Stimulated activated CD4-positive, alpha-beta T cell treated with anti-CD3 and anti-CD28 coated beads, Interleukin-4, amount 100 ng/mL, for 24 hours (primary cell): ENCODE data around the gene E4F1.
A peak's percentile ranks its signal among the peaks of the same experiment; 100 is the strongest.

Experiments
- DNase-seq: peaks from one replicate; pipeline ENCODE4 v3.0.0-alpha.2; 2020

Gene E4F1, protein sequence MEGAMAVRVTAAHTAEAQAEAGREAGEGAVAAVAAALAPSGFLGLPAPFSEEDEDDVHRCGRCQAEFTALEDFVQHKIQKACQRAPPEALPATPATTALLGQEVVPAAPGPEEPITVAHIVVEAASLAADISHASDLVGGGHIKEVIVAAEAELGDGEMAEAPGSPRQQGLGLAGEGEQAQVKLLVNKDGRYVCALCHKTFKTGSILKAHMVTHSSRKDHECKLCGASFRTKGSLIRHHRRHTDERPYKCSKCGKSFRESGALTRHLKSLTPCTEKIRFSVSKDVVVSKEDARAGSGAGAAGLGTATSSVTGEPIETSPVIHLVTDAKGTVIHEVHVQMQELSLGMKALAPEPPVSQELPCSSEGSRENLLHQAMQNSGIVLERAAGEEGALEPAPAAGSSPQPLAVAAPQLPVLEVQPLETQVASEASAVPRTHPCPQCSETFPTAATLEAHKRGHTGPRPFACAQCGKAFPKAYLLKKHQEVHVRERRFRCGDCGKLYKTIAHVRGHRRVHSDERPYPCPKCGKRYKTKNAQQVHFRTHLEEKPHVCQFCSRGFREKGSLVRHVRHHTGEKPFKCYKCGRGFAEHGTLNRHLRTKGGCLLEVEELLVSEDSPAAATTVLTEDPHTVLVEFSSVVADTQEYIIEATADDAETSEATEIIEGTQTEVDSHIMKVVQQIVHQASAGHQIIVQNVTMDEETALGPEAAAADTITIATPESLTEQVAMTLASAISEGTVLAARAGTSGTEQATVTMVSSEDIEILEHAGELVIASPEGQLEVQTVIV

GRCh38 chr16:2223221-2223941 is at the start of gene E4F1:
E4F1 (plus strand) TSS chr16:2223591; CDS start chr16:2223614, 23 bp downstream.
- peak; percentile 100 for DNase-seq

GRCh38 chr16:2173916-2174315 is 49.5 kb upstream of the E4F1 start:
- DNase-seq: no peak

DNA sequence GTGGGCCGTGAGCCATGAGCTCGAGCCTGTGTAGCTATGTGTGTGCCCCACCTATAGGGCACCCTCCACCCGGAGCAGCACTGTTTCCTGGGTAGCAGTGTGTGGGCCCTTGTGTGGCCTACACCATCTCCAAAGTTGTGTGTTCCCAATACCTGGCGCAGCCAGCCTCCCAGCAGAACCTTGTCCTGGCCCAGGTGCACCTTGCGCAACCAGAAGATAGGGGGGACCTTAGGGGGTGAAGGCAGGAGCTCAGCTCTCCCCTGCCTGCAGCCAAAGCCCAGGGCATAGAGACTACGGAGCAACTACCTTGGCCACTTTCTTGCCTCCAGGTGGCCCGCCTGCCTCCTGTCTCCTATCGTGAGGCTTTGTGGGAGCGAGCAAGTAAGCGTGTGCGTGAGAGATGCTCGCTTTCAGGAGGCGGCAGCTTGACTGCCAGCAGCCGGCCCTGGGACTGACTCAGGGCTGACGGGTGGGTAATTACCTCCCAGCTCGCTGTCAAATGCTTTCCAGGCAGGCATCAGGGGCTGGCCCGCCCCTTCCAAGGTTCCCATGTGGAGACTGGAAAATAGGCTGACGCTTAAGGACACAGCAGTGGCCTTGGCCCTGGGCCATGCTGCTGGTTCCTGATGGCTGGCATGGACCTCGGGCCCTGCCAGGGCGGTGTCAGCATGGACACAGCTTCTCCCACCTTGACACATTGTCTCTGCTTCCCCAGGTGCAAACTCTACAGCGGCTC is 48.8 kb upstream of the E4F1 start:
- no peak for DNase-seq

- DNase-seq: no peak
Measured at GRCh38 chr16:2175454-2175853, 47.9 kb upstream of the E4F1 start.

GRCh38 chr16:2176047-2176446 is 47.3 kb upstream of the E4F1 start:
- DNase-seq: no peak

- DNase-seq: no peak
Measured at GRCh38 chr16:2177101-2177500, 46.3 kb upstream of the E4F1 start.

DNA sequence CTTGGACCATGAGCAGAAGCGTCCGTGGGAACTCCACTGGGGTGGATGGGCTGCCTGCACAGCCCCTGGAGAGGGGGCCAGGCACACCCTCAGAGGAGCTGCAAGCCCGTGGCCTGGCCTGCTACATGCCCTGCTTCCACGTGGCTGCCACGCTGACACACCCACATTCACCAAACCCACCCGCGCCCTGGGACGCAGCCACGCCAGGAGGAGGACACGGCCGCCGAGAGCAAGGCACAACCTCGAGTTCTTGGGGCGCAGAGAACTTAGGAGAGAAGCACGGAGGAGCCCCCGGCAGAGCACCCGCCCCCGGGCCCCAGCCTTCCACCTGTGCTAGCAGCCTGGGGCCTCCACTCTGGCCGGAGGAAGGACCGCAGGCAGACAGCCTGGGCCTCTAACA is 45.8 kb upstream of the E4F1 start:
- DNase-seq: no peak

DNA sequence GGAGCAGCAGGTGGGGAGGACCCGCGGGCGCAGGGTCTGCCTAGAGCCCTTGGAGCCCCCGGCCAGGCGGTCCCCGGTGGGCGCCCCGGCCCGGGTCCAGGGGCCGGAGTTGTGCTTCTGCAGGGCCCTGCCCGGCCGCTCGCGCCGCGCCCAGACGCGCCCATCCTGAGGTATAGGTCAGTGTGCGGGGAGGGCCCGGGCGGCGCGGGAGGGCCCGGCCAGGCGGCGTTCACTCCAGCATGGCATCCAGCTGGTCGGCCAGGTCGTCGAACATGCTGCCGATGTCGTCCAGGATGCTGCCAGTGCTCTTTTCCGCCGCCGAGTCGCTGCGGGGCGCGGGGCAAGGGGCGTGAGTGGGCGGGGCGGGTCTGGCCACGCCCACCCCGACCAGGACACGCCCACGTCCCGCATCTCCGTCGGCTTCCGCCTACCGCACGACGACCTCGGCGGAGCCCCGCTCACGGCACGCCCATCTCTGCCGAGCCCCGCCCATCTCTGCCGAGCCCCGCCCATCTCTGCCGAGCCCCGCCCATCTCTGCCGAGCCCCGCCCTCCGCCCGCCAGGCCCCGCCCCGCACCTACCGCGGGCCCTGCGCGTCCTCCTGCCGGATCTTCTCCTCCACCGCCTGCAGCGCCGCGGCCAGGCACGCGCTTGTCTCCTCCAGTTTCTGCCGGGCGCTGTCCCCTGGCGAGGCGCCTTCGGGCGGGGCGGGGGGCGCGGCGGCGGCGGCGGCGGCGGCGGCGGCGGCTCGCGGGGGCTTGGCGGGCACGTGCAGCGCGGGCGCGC is 44.9 kb upstream of the E4F1 start:
- peak; percentile 27 for DNase-seq

- DNase-seq: no peak
Measured at GRCh38 chr16:2179107-2179501, 44.3 kb upstream of the E4F1 start.

GRCh38 chr16:2179576-2179975 is 43.8 kb upstream of the E4F1 start:
- DNase-seq: no peak

GRCh38 chr16:2180461-2180860 is 42.9 kb upstream of the E4F1 start:
- no peak for DNase-seq

GRCh38 chr16:2180962-2181923 is 42.1 kb upstream of the E4F1 start:
- no peak for DNase-seq

- no peak for DNase-seq
Measured at GRCh38 chr16:2181952-2182351, 41.4 kb upstream of the E4F1 start.

- DNase-seq: no peak
Measured at GRCh38 chr16:2183671-2184070, 39.7 kb upstream of the E4F1 start.

GRCh38 chr16:2184346-2184745 is 39.0 kb upstream of the E4F1 start:
- DNase-seq: no peak

GRCh38 chr16:2184962-2185361 is 38.4 kb upstream of the E4F1 start:
- no peak for DNase-seq

GRCh38 chr16:2186064-2186463 is 37.3 kb upstream of the E4F1 start:
- DNase-seq: no peak

GRCh38 chr16:2186505-2186904 is 36.9 kb upstream of the E4F1 start:
- no peak for DNase-seq

GRCh38 chr16:2187212-2187611 is 36.2 kb upstream of the E4F1 start:
- DNase-seq: no peak

GRCh38 chr16:2188395-2188794 is 35.0 kb upstream of the E4F1 start:
- no peak for DNase-seq
